OCI-LY7 (cell line): ENCODE measurements around the gene ANKLE1.

Experiments
- CTCF ChIP-seq: fragments of 200-600 bp; sonication (generic); conservative IDR thresholded peaks from 2 replicates; pipeline ENCODE4 v1.5.1; 2014; ENCODE audit warnings: mild to moderate bottlenecking, antibody characterized with exemption, low read length, moderate library complexity, mixed read lengths
- EZH2phosphoT487 ChIP-seq: fragments of 200-600 bp; sonication (generic); IDR thresholded peaks from 2 replicates; pipeline ENCODE4 v1.6.1; 2018; ENCODE audit warnings: low read depth, borderline replicate concordance, mild to moderate bottlenecking, mixed run types, antibody characterized with exemption, low read length, moderate library complexity, mixed read lengths

- TF ChIP-seq CTCF (no peak), EZH2phosphoT487 (no peak)
Observed at GRCh38 chr19:17246681-17247425, 34.8 kb upstream of the ANKLE1 start.
